ENCODE measurements around the gene B4GALT4.

Gene B4GALT4

GRCh38 chr3:119257654-119258410 is 17.2 kb upstream of the B4GALT4 start:
- Histone ChIP-seq H3K27me3 (replicated peaks; ENCODE audit: insufficient read depth, low read length) (no peaks in the 10 kb centered on the region), H4K20me1 (ENCODE audit: insufficient read depth, low read length) (no peaks in the 10 kb centered on the region), H3K4me1 (ENCODE audit: low read length) (peaks cover 9% of the 10 kb centered on the region; the same call in 1 of the 2 replicates), H3K27ac (ENCODE audit: low read length) (no peak overlapping the region), H3K36me3 (replicated peaks; ENCODE audit: insufficient read depth, low read length) (no peaks in the 10 kb centered on the region), H3K79me2 (ENCODE audit: low read length) (no peaks in the 10 kb centered on the region), H2AFZ (ENCODE audit: low read length) (peak overlapping the region; percentile 43; the same call in 1 of the 2 replicates), H3K4me2 (ENCODE audit: low read depth, low read length) (peak overlapping the region; percentile 16; the same call in 1 of the 2 replicates), H3K4me3 (ENCODE audit: low read length) (no peak overlapping the region), H3K9me3 (replicated peaks; ENCODE audit: insufficient read depth, low read length) (no peaks in the 10 kb centered on the region), H3K9me2 (replicated peaks; ENCODE audit: insufficient read depth, low read length) (no peaks in the 10 kb centered on the region), H3F3A (ENCODE audit: insufficient read depth, low read length) (no peaks in the 10 kb centered on the region), H3K9ac (ENCODE audit: low read length) (no peak overlapping the region)
- TF ChIP-seq EZH2 (optimal IDR thresholded peaks at IDR 0.05; ENCODE audit: low read depth, low read length) = no peak
- DNase-seq = peak; percentile 56

GRCh38 chr3:119257111-119257510 is 16.4 kb upstream of the B4GALT4 start:
- Histone ChIP-seq H4K20me1 (ENCODE audit: insufficient read depth, low read length) (no peaks in the 10 kb centered on the region), H3K4me1 (ENCODE audit: low read length) (peaks cover 9% of the 10 kb centered on the region; the same call in 1 of the 2 replicates), H3K79me2 (ENCODE audit: low read length) (no peaks in the 10 kb centered on the region), H2AFZ (ENCODE audit: low read length) (no peak overlapping the region), H3K4me3 (ENCODE audit: low read length) (no peak overlapping the region), H3K27me3 (replicated peaks; ENCODE audit: insufficient read depth, low read length) (no peaks in the 10 kb centered on the region), H3K36me3 (replicated peaks; ENCODE audit: insufficient read depth, low read length) (no peaks in the 10 kb centered on the region), H3K27ac (ENCODE audit: low read length) (no peak overlapping the region), H3K9ac (ENCODE audit: low read length) (no peak overlapping the region), H3K9me2 (replicated peaks; ENCODE audit: insufficient read depth, low read length) (no peaks in the 10 kb centered on the region), H3K4me2 (ENCODE audit: low read depth, low read length) (no peak overlapping the region), H3F3A (ENCODE audit: insufficient read depth, low read length) (no peaks in the 10 kb centered on the region), H3K9me3 (replicated peaks; ENCODE audit: insufficient read depth, low read length) (no peaks in the 10 kb centered on the region)
- no peak for DNase-seq
- TF ChIP-seq CTCF (IDR thresholded peaks at IDR 0.05; ENCODE audit: low read length) (no peak), EZH2phosphoT487 (IDR thresholded peaks at IDR 0.05; ENCODE audit: low read length) (no peak), EZH2 (optimal IDR thresholded peaks at IDR 0.05; ENCODE audit: low read depth, low read length) (no peak)

- Histone ChIP-seq H2AFZ (ENCODE audit: low read length) (no peak overlapping the region), H3K9me3 (replicated peaks; ENCODE audit: insufficient read depth, low read length) (no peaks in the 10 kb centered on the region), H3K27ac (ENCODE audit: low read length) (no peak overlapping the region), H3K36me3 (replicated peaks; ENCODE audit: insufficient read depth, low read length) (no peaks in the 10 kb centered on the region), H4K20me1 (ENCODE audit: insufficient read depth, low read length) (no peaks in the 10 kb centered on the region), H3K79me2 (ENCODE audit: low read length) (no peaks in the 10 kb centered on the region), H3K27me3 (replicated peaks; ENCODE audit: insufficient read depth, low read length) (no peaks in the 10 kb centered on the region), H3K4me1 (ENCODE audit: low read length) (peaks cover 9% of the 10 kb centered on the region; the same call in 1 of the 2 replicates), H3F3A (ENCODE audit: insufficient read depth, low read length) (no peaks in the 10 kb centered on the region), H3K4me3 (ENCODE audit: low read length) (no peak overlapping the region), H3K4me2 (ENCODE audit: low read depth, low read length) (no peak overlapping the region), H3K9ac (ENCODE audit: low read length) (no peak overlapping the region), H3K9me2 (replicated peaks; ENCODE audit: insufficient read depth, low read length) (no peaks in the 10 kb centered on the region)
- TF ChIP-seq EZH2phosphoT487 (IDR thresholded peaks at IDR 0.05; ENCODE audit: low read length) = no peak
- no peak for TF ChIP-seq CTCF (IDR thresholded peaks at IDR 0.05; ENCODE audit: low read length)
- TF ChIP-seq EZH2 (optimal IDR thresholded peaks at IDR 0.05; ENCODE audit: low read depth, low read length) = no peak
- DNase-seq = no peak
These were observed 14.5 kb upstream of the B4GALT4 start for GRCh38 chr3:119255214-119255613.

- Histone ChIP-seq H3K27me3 (replicated peaks; ENCODE audit: insufficient read depth, low read length) (no peaks in the 10 kb centered on the region), H4K20me1 (ENCODE audit: insufficient read depth, low read length) (no peaks in the 10 kb centered on the region), H3K79me2 (ENCODE audit: low read length) (no peaks in the 10 kb centered on the region), H3F3A (ENCODE audit: insufficient read depth, low read length) (0 out of 2 replicates have a peak, but pooled peaks cover 6% of the 10 kb centered on the region), H3K4me3 (ENCODE audit: low read length) (no peak overlapping the region), H3K9me3 (replicated peaks; ENCODE audit: insufficient read depth, low read length) (no peaks in the 10 kb centered on the region), H3K36me3 (replicated peaks; ENCODE audit: insufficient read depth, low read length) (no peaks in the 10 kb centered on the region), H2AFZ (ENCODE audit: low read length) (no peak overlapping the region), H3K9ac (ENCODE audit: low read length) (no peak overlapping the region), H3K4me1 (ENCODE audit: low read length) (0 out of 2 replicates have a peak, but pooled peaks cover 3% of the 10 kb centered on the region), H3K9me2 (replicated peaks; ENCODE audit: insufficient read depth, low read length) (no peaks in the 10 kb centered on the region), H3K4me2 (ENCODE audit: low read depth, low read length) (no peak overlapping the region), H3K27ac (ENCODE audit: low read length) (no peak overlapping the region)
- DNase-seq = no peak
- no peak for TF ChIP-seq CTCF (IDR thresholded peaks at IDR 0.05; ENCODE audit: low read length)
- TF ChIP-seq EZH2phosphoT487 (IDR thresholded peaks at IDR 0.05; ENCODE audit: low read length) = no peak
- no peak for TF ChIP-seq EZH2 (optimal IDR thresholded peaks at IDR 0.05; ENCODE audit: low read depth, low read length)
These were observed 5.1 kb upstream of the B4GALT4 start for GRCh38 chr3:119245778-119246177.
